HTERT RPE-1 (cell line): ENCODE results near the gene ATAD1.
"Not testable (repeated sequence)": the region's sequence is repeated elsewhere in the genome, so short reads cannot be mapped to it uniquely, and the experiment has no call there.

Experiments
- in situ Hi-C: fragments of 300-500 bp; cut with MboI; formaldehyde crosslinking; loops from 4 replicates; pipeline ENCODE4 v1.14.3; 2020; ENCODE audit warnings: low sequenced_read_pairs

Gene ATAD1

GRCh38 chr10:87759551-87759950, 58.5 kb downstream of the ATAD1 start:
- in situ Hi-C loops = no loop called here

DNA sequence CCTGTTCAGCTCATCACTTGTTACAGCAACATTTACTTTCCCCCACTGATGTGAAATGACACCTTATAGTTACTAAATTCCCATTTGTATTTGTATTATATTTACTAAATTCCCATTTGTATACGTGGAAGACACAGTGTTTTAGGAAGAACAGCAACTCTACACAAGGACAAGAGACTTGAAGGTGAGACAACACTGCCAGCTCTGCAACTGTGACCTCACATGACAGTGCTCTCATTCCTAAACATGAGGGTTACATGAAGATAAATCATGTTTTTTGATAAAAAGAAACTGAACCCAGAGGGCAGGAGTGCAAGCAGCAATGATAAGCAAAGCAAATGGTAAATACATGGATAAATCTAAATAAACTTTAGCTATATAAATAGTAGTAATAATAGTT, 60.3 kb downstream of the ATAD1 start:
- in situ Hi-C loops = no loop called here

GRCh38 chr10:87753995-87754866, 63.8 kb downstream of the ATAD1 start:
- in situ Hi-C loops = no loop called here

DNA sequence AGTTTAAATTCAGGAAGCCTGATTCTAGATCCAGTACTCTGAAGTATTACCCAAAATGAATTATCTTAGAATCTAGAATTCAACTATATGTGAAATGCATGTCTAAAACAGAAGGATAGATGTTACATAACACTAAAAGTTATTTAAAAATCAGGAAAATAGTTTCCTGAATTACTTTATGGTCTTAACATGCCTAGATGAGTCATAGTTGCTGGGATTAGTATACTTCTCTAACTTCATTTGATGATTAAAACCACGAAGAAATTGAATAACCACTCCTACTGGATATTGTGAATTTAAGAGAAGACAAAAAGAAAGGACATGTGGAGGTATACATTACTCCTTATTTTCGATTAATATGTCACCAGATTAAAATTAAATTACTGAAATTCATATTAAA, 65.5 kb downstream of the ATAD1 start:
- in situ Hi-C loops = no loop called here

- in situ Hi-C loops = no loop called here
Observed at GRCh38 chr10:87751274-87751673, 66.8 kb downstream of the ATAD1 start.

DNA sequence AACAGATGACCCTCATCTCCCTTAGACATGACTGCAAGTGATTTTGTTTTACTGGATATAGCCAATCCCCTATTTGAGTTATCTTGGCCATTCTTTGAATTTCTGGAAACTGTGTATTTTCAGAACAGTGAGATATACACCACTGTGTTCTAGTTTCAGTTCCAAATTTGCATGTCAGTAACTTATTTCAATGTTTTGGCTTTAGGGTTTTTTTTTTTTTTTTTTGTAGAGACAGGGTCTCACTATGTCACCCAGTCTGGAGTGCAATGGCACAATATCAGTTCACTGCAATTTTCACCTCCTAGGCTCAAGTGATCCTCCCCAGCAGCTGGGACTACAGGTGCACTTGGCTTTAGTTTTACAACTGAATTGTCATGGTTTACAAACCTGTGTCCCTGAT, 67.2 kb downstream of the ATAD1 start:
- in situ Hi-C loops = no loop called here

GRCh38 chr10:87750001-87750671, 67.9 kb downstream of the ATAD1 start:
- in situ Hi-C loops = no loop called here

GRCh38 chr10:87748244-87748643, 69.8 kb downstream of the ATAD1 start:
- in situ Hi-C loops = not testable (repeated sequence)

GRCh38 chr10:87746911-87747310, 71.1 kb downstream of the ATAD1 start:
- in situ Hi-C loops = no loop called here

DNA sequence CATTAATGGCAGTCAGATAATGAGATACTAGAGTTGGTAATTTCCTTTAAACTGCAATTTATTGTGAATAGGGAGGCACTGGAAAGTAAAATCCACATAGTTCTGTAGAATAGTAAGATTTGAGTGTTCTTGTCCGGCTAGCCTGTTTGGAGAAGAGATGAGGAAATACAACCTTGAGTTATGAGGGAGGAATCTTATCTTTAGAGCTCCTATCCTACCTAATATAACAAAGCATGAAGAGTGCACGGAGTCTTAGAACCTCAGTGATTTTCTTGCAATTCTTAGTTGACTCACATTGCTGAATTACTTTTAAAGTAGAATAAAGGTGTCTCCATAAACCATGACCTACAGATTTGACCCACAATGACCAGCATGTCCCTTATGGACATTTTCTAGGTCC, 73.4 kb downstream of the ATAD1 start:
- in situ Hi-C loops = no loop called here

GRCh38 chr10:87742992-87743610, 74.9 kb downstream of the ATAD1 start:
- in situ Hi-C loops = not testable (repeated sequence)

DNA sequence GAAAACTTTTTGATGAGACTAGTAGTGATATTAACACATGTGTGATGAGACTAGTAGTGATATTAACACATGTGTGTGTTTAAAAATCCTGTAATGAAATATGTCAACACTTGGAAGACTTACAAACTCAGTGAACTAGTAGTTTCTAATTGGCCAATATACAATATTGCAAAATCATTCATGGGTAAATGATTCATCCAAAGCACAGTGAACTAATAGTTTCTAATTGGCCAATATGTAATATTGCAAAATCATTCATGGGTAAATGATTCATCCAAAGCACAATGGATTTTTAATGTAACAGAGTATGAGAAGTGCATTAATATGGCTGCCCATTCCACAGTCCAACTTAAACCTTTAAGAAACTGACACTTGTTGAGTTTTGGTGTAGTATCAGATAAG, 77.8 kb downstream of the ATAD1 start:
- in situ Hi-C loops = no loop called here

GRCh38 chr10:87739703-87740102, 78.3 kb downstream of the ATAD1 start:
- in situ Hi-C loops = no loop called here

DNA sequence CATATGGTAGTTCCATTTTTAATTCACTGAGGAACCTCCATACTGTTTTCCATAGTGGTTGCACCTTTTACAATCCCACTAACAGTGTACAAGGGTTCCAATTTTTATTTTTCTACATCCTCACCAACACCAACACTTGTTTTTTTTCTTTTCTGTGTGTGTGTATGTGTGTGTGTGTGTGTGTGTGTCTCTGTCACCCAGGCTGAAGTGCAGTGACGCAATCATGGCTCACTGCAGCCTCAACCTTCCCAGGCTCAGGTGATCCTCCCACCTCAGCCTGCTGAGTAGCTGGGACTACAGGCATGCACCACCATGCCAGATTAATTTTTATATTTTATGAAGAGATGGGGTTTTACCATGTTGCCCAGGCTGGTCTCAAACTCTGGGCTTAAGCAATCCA, 79.8 kb downstream of the ATAD1 start:
- in situ Hi-C loops = not testable (repeated sequence)

- in situ Hi-C loops = no loop called here
Observed at GRCh38 chr10:87734987-87735827, 82.8 kb downstream of the ATAD1 start.

- in situ Hi-C loops = no loop called here
Observed at GRCh38 chr10:87733081-87733480, 84.9 kb downstream of the ATAD1 start.

DNA sequence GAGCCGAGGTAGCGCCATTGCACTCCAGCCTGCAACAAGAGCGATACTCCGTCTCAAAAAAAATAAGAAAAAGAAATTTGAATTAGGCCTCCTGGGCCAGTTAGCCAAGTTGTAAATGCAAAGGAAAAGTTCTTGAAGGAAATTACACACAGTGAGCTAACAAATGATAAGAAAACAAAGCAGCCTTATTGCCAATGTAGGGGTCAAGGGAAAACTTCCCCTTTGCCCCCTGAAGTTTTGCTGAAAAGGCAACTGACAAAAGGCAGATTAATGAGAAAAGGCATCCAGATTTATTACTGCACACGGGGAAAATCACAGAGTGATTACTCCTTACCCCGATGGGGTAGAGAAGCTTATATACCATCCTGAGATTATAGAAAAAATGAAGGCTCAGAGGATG, 88.1 kb downstream of the ATAD1 start:
- in situ Hi-C loops = no loop called here

- in situ Hi-C loops = no loop called here
Observed at GRCh38 chr10:87724789-87725188, 93.2 kb downstream of the ATAD1 start.

DNA sequence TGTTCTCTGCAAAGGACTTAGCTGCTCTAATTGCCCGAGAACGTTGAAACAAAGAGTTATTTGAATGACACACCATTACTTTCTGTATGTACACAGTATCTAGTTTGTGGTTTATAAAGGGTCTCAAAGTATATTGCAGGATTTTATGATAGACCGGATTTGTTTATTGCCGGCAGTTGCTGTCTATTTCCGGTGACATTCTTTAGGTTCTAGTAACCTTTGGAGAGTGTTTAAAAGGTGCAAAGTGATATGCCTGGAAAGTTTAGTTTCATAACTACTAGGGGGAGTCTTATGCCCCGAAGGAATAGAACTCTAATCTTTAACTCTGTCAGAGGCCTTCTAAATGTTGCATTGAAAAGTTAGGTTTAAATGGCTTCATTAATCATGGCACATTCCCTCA, 94.5 kb downstream of the ATAD1 start:
- in situ Hi-C loops = no loop called here

- in situ Hi-C loops = no loop called here
Observed at GRCh38 chr10:87722716-87723115, 95.3 kb downstream of the ATAD1 start.

DNA sequence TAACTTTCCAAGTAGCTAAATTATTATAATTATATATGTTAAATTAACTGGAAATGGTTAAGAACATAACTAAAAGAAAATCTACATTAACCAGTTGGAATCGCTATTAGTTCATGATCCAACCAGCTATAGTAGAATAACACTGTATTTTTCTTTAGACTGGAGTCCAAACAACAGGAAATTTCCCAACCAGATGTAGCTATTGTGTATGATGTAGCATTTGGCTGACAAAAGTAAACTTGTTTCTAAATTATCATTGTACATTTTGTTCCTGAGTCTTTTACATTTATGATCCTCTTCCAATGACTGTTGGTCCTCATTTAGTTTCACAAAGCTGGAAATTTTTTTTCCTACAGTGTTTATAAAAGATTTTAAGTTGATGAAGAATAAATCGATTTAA, 96.2 kb downstream of the ATAD1 start:
- in situ Hi-C loops = no loop called here
